ENCODE results near the gene EIF5A2.
"Not testable (repeated sequence)": the region's sequence is repeated elsewhere in the genome, so short reads cannot be mapped to it uniquely, and the experiment has no call there.

DNA sequence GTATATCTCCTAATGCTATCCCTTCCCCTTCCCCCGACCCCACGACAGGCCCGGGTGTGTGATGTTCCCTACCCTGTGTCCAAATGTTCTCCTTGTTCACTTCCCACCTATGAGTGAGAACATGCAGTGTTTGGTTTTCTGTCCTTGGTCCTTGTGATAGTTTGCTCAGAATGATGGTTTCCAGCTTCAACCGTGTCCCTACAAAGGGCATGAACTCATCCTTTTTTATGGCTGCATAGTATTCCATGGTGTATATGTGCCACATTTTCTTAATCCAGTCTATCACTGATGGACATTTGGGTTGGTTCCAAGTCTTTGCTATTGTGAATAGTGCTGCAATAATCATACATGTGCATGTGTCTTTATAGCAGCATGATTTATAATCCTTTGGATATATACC is 24.6 kb upstream of the EIF5A2 start:
- TF ChIP-seq, protein P1, sequence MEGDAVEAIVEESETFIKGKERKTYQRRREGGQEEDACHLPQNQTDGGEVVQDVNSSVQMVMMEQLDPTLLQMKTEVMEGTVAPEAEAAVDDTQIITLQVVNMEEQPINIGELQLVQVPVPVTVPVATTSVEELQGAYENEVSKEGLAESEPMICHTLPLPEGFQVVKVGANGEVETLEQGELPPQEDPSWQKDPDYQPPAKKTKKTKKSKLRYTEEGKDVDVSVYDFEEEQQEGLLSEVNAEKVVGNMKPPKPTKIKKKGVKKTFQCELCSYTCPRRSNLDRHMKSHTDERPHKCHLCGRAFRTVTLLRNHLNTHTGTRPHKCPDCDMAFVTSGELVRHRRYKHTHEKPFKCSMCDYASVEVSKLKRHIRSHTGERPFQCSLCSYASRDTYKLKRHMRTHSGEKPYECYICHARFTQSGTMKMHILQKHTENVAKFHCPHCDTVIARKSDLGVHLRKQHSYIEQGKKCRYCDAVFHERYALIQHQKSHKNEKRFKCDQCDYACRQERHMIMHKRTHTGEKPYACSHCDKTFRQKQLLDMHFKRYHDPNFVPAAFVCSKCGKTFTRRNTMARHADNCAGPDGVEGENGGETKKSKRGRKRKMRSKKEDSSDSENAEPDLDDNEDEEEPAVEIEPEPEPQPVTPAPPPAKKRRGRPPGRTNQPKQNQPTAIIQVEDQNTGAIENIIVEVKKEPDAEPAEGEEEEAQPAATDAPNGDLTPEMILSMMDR (IDR thresholded peaks at IDR 0.05; ENCODE audit: low read length), result not testable (repeated sequence)
- not testable (repeated sequence) for TF ChIP-seq EZH2 (optimal IDR thresholded peaks at IDR 0.05; ENCODE audit: low read depth, low read length)
